ENCODE data around the gene ST6GALNAC6. TPM values are rescaled to one million over a fixed set of nuclear protein-coding genes. Genes with fewer than 3 reads are reported as not detected.

The ST6GALNAC6 gene, protein sequence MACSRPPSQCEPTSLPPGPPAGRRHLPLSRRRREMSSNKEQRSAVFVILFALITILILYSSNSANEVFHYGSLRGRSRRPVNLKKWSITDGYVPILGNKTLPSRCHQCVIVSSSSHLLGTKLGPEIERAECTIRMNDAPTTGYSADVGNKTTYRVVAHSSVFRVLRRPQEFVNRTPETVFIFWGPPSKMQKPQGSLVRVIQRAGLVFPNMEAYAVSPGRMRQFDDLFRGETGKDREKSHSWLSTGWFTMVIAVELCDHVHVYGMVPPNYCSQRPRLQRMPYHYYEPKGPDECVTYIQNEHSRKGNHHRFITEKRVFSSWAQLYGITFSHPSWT
- polyA plus RNA-seq (2013, experiment 1 of 2), result 42.1 TPM
- 36.7 TPM for polyA plus RNA-seq (2013, experiment 2 of 2)

DNA sequence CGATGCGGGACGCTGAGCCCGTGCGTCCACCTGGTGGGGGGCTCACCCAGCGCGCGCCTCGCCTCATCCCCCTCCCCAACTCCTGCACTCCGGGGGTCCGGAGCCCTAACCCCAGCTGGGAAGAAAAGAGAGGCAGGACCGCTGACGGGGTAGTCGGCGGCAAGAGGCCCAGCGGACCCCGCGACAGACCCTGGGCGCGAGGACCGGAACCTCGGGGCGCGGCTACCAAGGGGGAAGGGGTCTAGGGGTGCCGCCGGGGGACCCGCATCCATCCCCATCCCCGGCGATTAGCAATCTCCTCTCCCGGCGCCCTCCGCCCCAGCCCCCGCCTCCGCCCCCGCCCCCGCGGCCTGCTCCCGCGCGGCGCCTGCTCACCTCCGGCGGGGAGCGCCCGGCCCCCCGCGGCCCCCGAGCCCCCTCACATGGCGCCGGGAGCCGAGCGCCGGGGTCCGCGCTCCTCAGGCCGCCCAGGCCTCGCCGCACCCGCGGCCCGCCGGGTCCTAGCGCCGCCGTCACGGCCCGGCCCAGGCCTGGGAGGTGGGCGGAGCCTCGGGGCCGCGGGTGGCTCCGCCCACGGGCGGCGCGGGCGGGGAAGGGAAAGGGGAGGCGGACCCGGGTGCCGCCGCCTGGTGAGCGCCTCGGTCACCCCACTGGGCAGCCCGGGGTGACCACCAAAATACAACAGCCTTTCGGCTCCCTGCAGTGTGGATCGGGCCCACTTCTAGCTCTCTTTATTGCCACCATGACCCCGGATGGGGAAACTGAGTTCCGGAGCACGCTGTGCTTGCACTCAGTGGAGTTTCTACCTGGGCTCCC is at the start of gene ST6GALNAC6:
Gene ST6GALNAC6, minus strand, starts transcription at position 476 of the 816 bp plus-strand sequence. CDS start 1,622 bp downstream, outside the sequence.
- Histone ChIP-seq H3K27ac (ENCODE audit: low read depth, low read length, severe bottlenecking) (peak within 1 kb of the TSS; percentile 55), H3K4me3 (ENCODE audit: extremely low read depth, insufficient read depth, low read length, poor library complexity, severe bottlenecking) (peak within 1 kb of the TSS; percentile 76), H3K36me3 (ENCODE audit: control insufficient read depth, insufficient read depth, low read length) (peaks cover 24% of the 10 kb centered on the region), H3K9me3 (ENCODE audit: control insufficient read depth, low read length) (peaks cover 11% of the 10 kb centered on the region), H3K4me1 (ENCODE audit: control insufficient read depth, insufficient read depth, low read length, poor library complexity, severe bottlenecking) (peaks cover 20% of the 10 kb centered on the region)
- 2 to 4% methylated on average over 41 to 55 of the region's 89 CpGs for WGBS, 2 experiments (ENCODE audit: insufficient coverage in 2 of 2)

DNA sequence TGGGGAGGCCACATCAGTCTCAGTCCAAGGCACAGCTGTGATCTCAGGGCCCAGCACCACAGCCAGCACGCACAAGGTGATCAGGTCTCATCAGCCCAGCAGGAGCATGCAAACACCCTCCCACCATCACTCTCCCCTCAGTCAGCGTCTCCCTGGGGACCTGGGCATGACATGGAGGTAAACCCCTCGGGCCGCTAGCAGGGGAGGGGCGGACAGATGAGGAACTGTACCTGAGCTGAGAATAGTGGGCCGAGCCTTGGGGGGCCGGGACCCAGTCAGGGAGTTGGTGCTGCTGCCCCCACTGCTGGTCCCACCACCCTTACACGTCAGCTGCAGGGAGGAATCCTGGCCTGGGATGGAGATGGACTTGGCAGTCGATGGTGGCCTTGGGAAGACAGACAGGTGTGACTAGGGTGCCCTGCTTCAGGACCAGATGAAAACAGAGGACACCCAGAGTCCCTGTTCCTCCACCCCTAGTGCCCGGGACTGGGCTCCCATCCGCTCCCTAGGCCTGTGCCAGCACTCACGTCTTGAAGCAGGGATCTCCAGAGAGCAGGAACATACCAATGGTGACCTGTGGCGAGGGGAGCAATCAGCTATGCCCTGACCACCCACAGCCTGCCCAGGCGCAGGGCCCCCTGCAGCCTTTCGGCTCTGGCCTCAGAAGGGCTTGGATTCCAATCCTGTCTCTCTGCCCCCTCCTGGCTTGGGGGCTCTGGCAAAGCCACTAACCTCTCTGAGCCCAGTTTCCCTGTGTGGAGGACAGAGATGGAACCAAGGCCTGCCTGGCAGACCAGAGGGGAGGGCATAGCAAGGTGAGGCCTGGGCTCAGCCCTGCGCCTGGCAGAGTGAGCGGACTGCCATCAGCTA is 48.7 kb upstream of the ST6GALNAC6 start:
- Histone ChIP-seq H3K27ac (ENCODE audit: low read depth, low read length, severe bottlenecking) (no peak overlapping the region), H3K4me3 (ENCODE audit: extremely low read depth, insufficient read depth, low read length, poor library complexity, severe bottlenecking) (no peak overlapping the region), H3K9me3 (ENCODE audit: control insufficient read depth, low read length) (no peaks in the 10 kb centered on the region), H3K4me1 (ENCODE audit: control insufficient read depth, insufficient read depth, low read length, poor library complexity, severe bottlenecking) (no peaks in the 10 kb centered on the region), H3K36me3 (ENCODE audit: control insufficient read depth, insufficient read depth, low read length) (peaks cover 33% of the 10 kb centered on the region)
- 87 to 89% methylated on average over 14 to 15 of the region's 17 CpGs for WGBS, 2 experiments (ENCODE audit: insufficient coverage in 2 of 2)

DNA sequence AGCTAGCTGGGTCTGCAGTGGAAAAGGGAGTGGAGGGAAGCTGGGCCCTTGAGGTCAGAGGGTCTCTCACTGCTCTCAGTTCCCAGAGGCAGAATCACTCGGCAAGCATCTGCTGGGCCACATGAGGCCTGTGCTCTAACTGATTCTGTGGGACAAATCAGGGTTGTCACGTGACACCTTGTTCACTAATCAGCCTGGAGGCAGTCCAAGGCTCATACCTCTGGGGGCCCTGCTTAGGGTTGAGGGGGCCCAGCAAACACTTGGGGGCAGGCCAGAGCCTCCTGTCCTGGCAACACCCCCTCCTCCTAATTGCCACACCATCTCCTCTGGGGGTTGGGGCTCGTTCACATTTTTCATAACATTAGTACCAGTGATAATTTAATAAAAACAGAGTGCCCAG is 47.3 kb upstream of the ST6GALNAC6 start:
- Histone ChIP-seq H3K4me1 (ENCODE audit: control insufficient read depth, insufficient read depth, low read length, poor library complexity, severe bottlenecking) (no peaks in the 10 kb centered on the region), H3K9me3 (ENCODE audit: control insufficient read depth, low read length) (no peaks in the 10 kb centered on the region), H3K27ac (ENCODE audit: low read depth, low read length, severe bottlenecking) (no peak overlapping the region), H3K4me3 (ENCODE audit: extremely low read depth, insufficient read depth, low read length, poor library complexity, severe bottlenecking) (no peak overlapping the region), H3K36me3 (ENCODE audit: control insufficient read depth, insufficient read depth, low read length) (peaks cover 42% of the 10 kb centered on the region)
- 89 to 95% methylated on average over 2 of the region's 3 CpGs for WGBS, 2 experiments (ENCODE audit: insufficient coverage in 2 of 2)

DNA sequence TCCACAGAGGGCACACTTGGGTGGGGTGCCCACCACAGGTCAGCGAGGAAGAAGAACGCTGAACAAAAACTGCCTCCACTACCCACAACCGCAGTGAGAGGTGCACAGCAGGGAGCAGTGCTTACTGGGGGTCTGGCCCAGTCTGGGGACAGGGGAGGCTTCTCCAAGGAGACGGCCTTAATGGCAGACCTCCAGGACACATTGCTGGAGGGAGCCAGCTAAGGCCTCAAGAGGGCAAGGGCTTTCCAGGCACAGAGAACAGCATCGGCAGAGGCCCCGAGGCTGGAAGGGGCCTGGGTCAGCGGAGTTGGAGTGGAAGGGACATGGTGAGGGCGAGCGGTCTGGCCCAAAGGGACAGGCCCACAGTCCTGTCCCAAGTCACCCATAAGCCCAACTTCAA is 46.5 kb upstream of the ST6GALNAC6 start:
- Histone ChIP-seq H3K4me3 (ENCODE audit: extremely low read depth, insufficient read depth, low read length, poor library complexity, severe bottlenecking) (no peak overlapping the region), H3K9me3 (ENCODE audit: control insufficient read depth, low read length) (no peaks in the 10 kb centered on the region), H3K4me1 (ENCODE audit: control insufficient read depth, insufficient read depth, low read length, poor library complexity, severe bottlenecking) (no peaks in the 10 kb centered on the region), H3K27ac (ENCODE audit: low read depth, low read length, severe bottlenecking) (no peak overlapping the region), H3K36me3 (ENCODE audit: control insufficient read depth, insufficient read depth, low read length) (peaks cover 50% of the 10 kb centered on the region)
- WGBS, 2 experiments (ENCODE audit: insufficient coverage in 2 of 2), result 97 to 98% methylated on average over 5 of the region's 9 CpGs

DNA sequence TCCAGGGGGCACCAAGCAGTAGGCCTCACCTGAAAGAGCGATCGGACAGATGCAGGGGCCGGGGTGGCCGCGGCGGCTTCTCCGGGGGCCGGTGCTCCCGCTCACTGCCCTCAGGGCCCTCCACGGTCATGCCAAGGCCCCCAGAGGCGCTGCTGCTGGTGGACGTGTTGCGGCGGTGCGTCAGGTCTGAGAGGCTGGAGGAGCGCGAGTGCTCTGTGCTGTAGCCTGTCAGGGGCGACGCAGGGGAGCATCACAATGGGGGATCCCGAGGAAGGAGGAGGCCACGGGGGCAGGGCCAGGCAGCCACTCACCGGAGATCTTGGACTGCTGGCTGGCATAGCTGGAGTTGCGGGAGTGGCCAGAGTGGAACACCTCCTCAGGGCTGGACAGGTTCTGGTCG is 45.9 kb upstream of the ST6GALNAC6 start:
- no peak overlapping the region for H3K4me3 ChIP-seq (ENCODE audit: extremely low read depth, insufficient read depth, low read length, poor library complexity, severe bottlenecking)
- H3K4me1 ChIP-seq (ENCODE audit: control insufficient read depth, insufficient read depth, low read length, poor library complexity, severe bottlenecking), result no peaks in the 10 kb centered on the region
- H3K9me3 ChIP-seq (ENCODE audit: control insufficient read depth, low read length), result no peaks in the 10 kb centered on the region
- 94 to 97% methylated on average over 21 to 23 of the region's 24 CpGs for WGBS, 2 experiments (ENCODE audit: insufficient coverage in 2 of 2)
- peaks cover 53% of the 10 kb centered on the region for H3K36me3 ChIP-seq (ENCODE audit: control insufficient read depth, insufficient read depth, low read length)
- no peak overlapping the region for H3K27ac ChIP-seq (ENCODE audit: low read depth, low read length, severe bottlenecking)

DNA sequence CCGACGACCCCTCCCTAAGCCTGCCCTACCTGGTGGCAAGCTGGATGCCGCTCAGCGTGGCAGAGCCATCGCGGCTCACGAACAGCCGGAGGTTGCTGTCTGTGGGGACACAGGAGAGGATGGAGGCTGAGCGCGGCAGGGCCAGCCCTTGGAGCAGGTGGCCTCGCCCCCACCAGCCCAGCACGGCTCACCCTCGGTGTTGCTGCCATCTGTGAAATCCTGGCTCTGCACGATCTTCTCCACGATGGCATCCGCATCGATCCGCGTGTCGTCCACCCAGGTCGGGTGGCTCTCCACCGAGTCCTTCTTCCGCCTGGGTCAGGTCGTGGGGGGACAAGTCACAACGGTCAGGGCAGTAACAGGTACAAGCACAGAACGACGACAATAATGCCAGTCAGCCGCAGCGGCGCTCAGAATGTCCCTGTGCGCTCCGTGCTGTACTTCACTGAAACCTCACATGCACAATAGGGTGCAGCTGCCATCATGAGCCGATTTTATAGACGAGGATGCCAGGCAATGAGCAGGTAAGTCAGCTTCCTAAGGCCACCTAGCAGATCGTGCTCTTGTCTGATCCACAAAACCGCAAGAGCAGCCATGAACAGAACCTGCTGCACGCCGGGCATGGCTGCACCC is 45.3 kb upstream of the ST6GALNAC6 start:
- WGBS, 2 experiments (ENCODE audit: insufficient coverage in 2 of 2), result 96% methylated on average over 31 to 36 of the region's 38 CpGs
- Histone ChIP-seq H3K36me3 (ENCODE audit: control insufficient read depth, insufficient read depth, low read length) (peaks cover 54% of the 10 kb centered on the region), H3K9me3 (ENCODE audit: control insufficient read depth, low read length) (no peaks in the 10 kb centered on the region), H3K4me1 (ENCODE audit: control insufficient read depth, insufficient read depth, low read length, poor library complexity, severe bottlenecking) (no peaks in the 10 kb centered on the region), H3K27ac (ENCODE audit: low read depth, low read length, severe bottlenecking) (no peak overlapping the region), H3K4me3 (ENCODE audit: extremely low read depth, insufficient read depth, low read length, poor library complexity, severe bottlenecking) (no peak overlapping the region)

DNA sequence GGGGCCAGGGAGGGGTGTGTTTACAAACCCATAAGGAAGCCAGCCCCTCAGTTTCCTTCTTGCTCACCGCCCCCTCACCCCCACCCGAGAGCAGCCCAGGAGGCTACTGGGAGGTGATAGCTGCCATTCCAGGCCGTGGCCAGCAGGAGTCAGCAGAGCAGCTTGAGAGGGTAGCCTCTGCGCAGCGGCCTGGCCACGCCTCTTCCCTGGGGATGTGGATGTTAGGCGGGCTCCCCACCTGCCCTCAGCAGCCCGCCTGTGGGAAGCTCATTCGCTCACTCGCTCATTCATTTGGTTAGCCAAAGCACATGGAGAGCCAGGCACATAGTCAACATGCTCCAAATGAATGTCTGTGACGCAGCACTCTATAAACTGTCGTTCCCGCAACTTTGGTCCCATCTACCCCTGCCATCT is 44.3 kb upstream of the ST6GALNAC6 start:
- Histone ChIP-seq H3K9me3 (ENCODE audit: control insufficient read depth, low read length) (no peaks in the 10 kb centered on the region), H3K4me3 (ENCODE audit: extremely low read depth, insufficient read depth, low read length, poor library complexity, severe bottlenecking) (no peak overlapping the region), H3K27ac (ENCODE audit: low read depth, low read length, severe bottlenecking) (no peak overlapping the region), H3K36me3 (ENCODE audit: control insufficient read depth, insufficient read depth, low read length) (peaks cover 48% of the 10 kb centered on the region), H3K4me1 (ENCODE audit: control insufficient read depth, insufficient read depth, low read length, poor library complexity, severe bottlenecking) (no peaks in the 10 kb centered on the region)
- 32 to 39% methylated on average over 10 to 12 of the region's 13 CpGs for WGBS, 2 experiments (ENCODE audit: insufficient coverage in 2 of 2)

DNA sequence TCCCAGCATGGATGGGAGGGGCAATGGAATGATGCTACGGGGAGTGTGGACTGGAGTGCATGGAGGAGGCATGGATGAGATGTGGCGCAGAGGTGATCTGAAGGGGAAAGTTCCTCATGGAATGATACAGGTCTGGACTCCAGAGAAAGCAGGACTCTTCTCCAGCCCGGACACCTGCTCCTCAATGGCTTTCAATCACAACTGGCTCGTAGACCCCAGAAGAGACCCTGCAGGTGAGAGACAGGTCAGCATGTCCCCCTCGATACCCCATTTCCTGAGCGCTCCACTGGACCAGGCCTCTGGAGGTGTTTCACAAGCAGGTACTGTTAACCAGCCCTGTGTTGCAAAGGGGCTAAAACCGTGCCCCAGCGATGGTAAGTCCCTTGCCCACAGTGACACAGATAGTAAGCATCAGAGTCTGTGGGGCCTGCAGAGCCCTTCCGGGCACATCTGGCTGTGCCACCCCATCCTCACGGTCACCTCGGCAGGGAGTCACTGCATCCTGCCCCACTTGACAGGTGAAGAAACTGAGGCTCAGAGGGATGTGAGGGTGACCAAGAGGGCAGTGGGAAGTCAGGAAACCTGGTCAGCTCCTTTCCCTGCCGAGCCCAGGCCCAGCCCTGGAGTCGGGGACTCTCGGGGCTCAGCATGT is 43.7 kb upstream of the ST6GALNAC6 start:
- 90 to 91% methylated on average over 13 to 14 of the region's 14 CpGs for WGBS, 2 experiments (ENCODE audit: insufficient coverage in 2 of 2)

DNA sequence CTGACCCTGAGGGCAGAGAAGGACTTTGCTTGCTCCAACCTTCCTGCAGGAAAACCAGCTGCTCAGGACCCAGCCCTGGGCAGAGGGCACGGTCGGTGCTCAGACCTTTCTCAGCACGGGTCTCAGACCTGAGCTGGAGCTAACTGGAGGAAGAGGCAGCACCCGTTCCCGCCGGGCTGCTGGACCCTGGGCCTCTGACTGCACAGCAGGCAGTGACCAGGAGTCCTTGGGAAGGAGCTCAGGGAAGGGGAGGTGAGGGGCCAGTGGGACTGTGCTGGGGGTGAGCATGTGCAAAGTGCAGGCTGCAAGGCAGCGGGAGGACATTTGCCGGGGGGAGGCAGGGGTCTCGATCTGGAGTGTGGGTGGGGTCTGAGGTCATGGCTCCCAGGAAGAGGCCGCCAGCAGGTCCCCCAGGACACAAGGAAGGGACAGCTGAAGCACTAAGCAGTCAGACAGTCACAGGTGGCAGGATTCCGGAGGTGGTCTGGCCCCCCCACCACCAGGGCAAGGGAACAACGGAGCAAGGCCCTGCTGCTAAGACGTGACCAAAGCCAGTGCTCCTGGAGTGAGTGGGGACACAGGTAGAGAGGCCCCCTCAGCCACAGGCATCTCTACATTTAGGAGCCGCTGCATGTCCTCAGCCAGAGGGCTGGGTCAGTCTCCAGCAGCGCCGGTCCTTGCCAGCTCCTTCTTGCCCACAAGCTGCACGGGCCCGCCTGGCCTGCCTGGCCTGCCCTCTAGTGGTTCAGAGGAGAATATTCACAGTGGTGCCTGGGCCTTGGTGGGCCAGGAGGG is 43.0 kb upstream of the ST6GALNAC6 start:
- Histone ChIP-seq H3K4me1 (ENCODE audit: control insufficient read depth, insufficient read depth, low read length, poor library complexity, severe bottlenecking) (no peaks in the 10 kb centered on the region), H3K9me3 (ENCODE audit: control insufficient read depth, low read length) (no peaks in the 10 kb centered on the region), H3K27ac (ENCODE audit: low read depth, low read length, severe bottlenecking) (no peak overlapping the region), H3K36me3 (ENCODE audit: control insufficient read depth, insufficient read depth, low read length) (peaks cover 44% of the 10 kb centered on the region), H3K4me3 (ENCODE audit: extremely low read depth, insufficient read depth, low read length, poor library complexity, severe bottlenecking) (no peak overlapping the region)
- WGBS, 2 experiments (ENCODE audit: insufficient coverage in 2 of 2), result 69 to 75% methylated on average over 14 to 15 of the region's 18 CpGs

More for the DNA sequence above, 43.7 kb upstream of the ST6GALNAC6 start:
- peaks cover 44% of the 10 kb centered on the region for H3K36me3 ChIP-seq (ENCODE audit: control insufficient read depth, insufficient read depth, low read length)
- no peak overlapping the region for H3K4me3 ChIP-seq (ENCODE audit: extremely low read depth, insufficient read depth, low read length, poor library complexity, severe bottlenecking)
- no peaks in the 10 kb centered on the region for H3K9me3 ChIP-seq (ENCODE audit: control insufficient read depth, low read length)
- no peak overlapping the region for H3K27ac ChIP-seq (ENCODE audit: low read depth, low read length, severe bottlenecking)
- no peaks in the 10 kb centered on the region for H3K4me1 ChIP-seq (ENCODE audit: control insufficient read depth, insufficient read depth, low read length, poor library complexity, severe bottlenecking)
